RWPE1 (cell line): ENCODE measurements around the gene CKAP5.
A peak's percentile ranks its signal among the peaks of the same experiment; 100 is the strongest.
"Not testable (repeated sequence)": the region's sequence is repeated elsewhere in the genome, so short reads cannot be mapped to it uniquely, and the experiment has no call there.

ENCODE experiments used
- CTCF ChIA-PET: fragments of 350-600 bp; sonication (Branson Sonifier 250); formaldehyde crosslinking; extraction: SDS; loops from one replicate; lab custom pipeline; 2021; lab: Yijun Ruan, JAX
- POLR2A ChIA-PET: fragments of 400-600 bp; formaldehyde crosslinking; extraction: SDS; loops from one replicate; lab custom pipeline; 2020; ENCODE audit warnings: antibody characterized with exemption; ENCODE audit not compliant: low non-redundant PET; lab: Yijun Ruan, JAX
- DNase-seq: peaks from one replicate; pipeline ENCODE4 v3.0.0; 2012; ENCODE audit warnings: low spot score
- H3K27ac ChIP-seq: fragments of 450-650 bp; 2 replicates; pipeline ENCODE4 v1.5.1; 2017
- TF ChIP-seq, protein P1 (sequence below): fragments of 450-650 bp; conservative IDR thresholded peaks from 2 replicates; pipeline ENCODE4 v1.5.1; 2017; ENCODE audit warnings: low read depth, mild to moderate bottlenecking

Gene CKAP5

DNA sequence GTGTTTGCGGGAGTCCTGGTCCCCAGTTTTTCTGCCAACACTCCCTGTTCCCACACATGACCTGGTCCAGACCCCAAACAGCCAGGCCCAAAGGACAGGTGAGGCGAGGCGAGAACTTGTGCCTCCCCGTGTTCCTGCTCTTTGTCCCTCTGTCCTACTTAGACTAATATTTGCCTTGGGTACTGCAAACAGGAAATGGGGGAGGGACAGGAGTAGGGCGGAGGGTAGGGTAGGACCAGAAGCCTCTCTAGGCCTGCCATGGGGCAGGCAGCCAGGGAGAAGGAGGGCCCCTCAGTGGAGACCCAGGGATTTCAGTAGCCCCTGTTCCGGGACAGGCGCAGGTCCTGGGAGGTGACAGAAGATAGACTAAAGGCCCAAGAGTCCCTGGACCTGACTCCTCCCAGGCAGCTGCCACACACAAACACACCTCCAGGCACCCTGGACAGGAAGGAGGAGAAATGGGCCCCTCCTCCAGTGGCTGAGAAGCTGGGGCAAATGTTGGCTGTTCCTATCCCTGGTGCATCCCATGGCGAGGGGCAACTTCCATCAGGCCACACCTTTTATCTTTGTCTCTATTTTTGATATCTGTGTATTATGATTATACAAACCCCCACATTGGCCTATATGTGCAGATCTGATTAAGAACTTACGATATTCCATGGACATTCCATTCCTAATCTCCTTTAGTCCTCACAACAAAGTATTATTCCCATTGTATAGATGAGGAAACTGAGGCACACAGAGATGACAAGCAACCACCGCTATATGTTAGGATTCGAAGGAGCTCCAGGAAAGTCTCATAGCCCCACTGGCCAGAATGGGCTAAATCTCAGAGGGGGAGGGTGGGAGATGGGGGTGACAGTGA, 127.7 kb downstream of the CKAP5 start:
- CTCF ChIA-PET = interaction anchor here (0.7 kb wide), 1 partner anchor 26 kb away, joined by 4 read pairs; no protein-coding TSS in a partner anchor
- POLR2A ChIA-PET = interaction anchor here (0.6 kb wide), 1 partner anchor 475 kb away, joined by 3 read pairs; no protein-coding TSS in a partner anchor
- DNase-seq = no peak
- TF ChIP-seq, protein P1, sequence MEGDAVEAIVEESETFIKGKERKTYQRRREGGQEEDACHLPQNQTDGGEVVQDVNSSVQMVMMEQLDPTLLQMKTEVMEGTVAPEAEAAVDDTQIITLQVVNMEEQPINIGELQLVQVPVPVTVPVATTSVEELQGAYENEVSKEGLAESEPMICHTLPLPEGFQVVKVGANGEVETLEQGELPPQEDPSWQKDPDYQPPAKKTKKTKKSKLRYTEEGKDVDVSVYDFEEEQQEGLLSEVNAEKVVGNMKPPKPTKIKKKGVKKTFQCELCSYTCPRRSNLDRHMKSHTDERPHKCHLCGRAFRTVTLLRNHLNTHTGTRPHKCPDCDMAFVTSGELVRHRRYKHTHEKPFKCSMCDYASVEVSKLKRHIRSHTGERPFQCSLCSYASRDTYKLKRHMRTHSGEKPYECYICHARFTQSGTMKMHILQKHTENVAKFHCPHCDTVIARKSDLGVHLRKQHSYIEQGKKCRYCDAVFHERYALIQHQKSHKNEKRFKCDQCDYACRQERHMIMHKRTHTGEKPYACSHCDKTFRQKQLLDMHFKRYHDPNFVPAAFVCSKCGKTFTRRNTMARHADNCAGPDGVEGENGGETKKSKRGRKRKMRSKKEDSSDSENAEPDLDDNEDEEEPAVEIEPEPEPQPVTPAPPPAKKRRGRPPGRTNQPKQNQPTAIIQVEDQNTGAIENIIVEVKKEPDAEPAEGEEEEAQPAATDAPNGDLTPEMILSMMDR = no peak
- peak overlapping the region; percentile 37 for H3K27ac ChIP-seq

DNA sequence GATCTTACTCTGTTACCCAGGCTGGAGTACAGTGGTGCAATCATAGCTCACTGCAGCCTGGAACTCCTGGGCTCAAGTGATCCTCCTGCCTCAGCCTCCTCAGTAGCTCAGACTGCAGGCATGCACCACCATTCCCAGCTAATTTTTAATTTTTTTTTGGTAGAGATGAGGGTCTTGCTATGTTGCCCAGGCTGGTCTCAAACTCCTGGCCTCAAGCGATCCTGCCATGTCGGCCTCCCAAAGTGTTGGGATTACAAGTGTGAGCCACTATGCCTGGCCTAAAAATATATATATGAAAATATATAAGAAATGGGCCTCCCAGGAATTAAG, 128.3 kb downstream of the CKAP5 start:
- POLR2A ChIA-PET, CTCF ChIA-PET, DNase-seq: not testable (repeated sequence)
- H3K27ac ChIP-seq = peak overlapping the region; percentile 37

DNA sequence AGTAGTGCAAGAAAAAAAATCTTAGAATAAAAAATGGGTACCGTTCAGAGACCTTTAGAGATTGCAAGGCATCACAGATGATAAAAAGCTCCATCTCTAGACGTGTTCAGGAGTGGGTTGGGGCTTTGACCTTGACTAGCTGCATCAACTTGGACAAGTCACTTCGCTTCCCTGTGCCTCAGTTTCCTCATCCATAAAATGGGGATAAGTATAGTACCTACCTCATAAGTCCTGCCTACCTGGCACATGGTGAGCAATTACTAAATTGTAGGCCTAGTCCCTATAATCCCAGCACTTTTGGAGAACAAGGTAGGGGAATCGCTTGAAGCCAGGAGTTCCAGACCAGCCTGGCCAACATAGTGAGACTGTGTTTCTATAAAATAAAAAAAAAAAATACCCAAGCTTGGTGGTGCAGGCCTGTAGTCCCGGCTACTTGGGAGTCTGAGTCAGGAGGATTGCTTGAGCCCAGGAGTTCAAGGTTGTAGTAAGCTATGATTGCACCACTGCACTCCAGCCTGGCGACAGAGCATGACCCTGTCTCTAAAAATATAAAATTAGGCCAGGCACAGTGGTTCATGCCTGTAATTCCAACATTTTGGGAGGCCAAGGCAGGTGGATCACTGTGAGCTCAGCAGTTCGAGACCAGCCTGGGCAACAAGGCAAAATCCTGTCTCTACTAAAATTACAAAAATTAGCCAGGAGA, 133.1 kb downstream of the CKAP5 start:
- H3K27ac ChIP-seq = peak overlapping the region; percentile 75; the same call in 1 of the 2 replicates
- TF ChIP-seq, protein P1 = no peak
- ChIA-PET POLR2A (no interaction called here), CTCF (interaction anchor here (0.6 to 0.7 kb wide), 3 partner anchors 153 to 795 kb away, joined by 3 to 9 read pairs (median 3); no protein-coding TSS in a partner anchor)
- no peak for DNase-seq

DNA sequence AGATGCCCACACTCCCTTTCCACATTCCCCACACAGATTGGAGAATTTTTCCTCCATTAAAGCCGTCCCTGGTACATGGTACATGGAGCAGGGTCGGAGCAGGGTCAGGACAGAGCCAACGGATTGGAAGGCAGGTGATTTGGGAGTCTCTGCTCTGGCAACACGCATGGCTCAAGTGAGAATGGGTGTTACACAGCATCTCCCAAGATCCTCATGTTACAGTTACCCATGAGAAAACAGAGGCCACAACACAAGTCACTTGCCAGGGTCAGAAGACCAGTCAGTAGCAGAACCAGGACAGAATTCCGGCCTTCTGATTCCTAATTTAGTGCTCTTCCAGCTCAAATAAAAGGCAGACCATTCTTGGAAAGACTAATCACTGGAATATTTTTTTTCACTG, 134.8 kb downstream of the CKAP5 start:
- POLR2A ChIA-PET = no interaction called here
- H3K27ac ChIP-seq = peak overlapping the region; percentile 82
- no peak for DNase-seq
- TF ChIP-seq, protein P1 = no peak
- CTCF ChIA-PET = interaction anchor here (0.6 kb wide), 1 partner anchor 36 kb away, joined by 3 read pairs; no protein-coding TSS in a partner anchor

DNA sequence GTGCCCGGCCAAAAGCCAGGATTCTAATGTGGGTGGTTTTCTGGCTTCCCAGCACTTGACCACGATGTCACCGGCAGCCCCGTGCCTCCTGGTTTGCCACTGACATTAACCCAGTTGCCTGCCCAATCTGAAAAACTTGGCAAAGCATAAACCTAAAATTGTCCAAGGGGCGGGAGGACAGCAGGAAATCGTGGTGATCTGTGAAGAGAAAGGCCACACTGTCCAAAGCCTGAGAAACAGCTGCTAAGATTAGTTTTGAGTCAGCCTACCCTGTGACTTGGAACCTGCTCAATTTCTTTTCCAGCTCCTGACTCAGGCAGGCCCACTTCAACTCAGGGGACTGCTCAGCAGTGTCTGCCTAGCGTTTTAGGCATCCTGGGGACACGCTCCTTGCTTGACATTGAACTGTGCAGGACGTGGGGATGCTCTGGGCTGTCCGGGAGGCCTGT, 135.2 kb downstream of the CKAP5 start:
- TF ChIP-seq, protein P1 = no peak
- H3K27ac ChIP-seq = peak overlapping the region; percentile 82
- ChIA-PET CTCF (interaction anchor here (0.6 kb wide), 1 partner anchor 35 kb away, joined by 3 read pairs; no protein-coding TSS in a partner anchor), POLR2A (no interaction called here)
- no peak for DNase-seq

DNA sequence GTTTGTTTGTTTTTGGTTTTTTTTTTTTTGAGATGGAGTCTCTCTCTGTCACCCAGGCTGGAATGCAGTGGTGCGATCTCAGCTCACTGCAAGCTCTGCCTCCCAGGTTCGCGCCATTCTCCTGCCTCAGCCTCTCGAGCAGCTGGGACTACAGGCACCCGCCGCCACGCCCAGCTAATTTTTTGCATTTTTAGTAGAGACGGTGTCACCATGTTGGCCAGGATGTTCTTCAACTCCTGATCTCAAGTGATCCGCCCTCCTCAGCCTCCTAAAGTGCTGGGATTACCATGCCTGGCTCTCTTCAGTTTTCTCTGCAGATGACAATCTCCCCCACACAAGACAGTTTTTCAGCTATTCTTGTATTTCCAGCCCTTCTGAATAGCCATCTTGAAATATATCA, 136.7 kb downstream of the CKAP5 start:
- POLR2A ChIA-PET = interaction anchor here (0.5 kb wide), 1 partner anchor 505 kb away, joined by 3 read pairs; no protein-coding TSS in a partner anchor
- DNase-seq = not testable (repeated sequence)
- H3K27ac ChIP-seq = peak overlapping the region; percentile 32
- CTCF ChIA-PET = interaction anchor here (0.6 kb wide), 1 partner anchor 556 kb away, joined by 3 read pairs; no protein-coding TSS in a partner anchor

DNA sequence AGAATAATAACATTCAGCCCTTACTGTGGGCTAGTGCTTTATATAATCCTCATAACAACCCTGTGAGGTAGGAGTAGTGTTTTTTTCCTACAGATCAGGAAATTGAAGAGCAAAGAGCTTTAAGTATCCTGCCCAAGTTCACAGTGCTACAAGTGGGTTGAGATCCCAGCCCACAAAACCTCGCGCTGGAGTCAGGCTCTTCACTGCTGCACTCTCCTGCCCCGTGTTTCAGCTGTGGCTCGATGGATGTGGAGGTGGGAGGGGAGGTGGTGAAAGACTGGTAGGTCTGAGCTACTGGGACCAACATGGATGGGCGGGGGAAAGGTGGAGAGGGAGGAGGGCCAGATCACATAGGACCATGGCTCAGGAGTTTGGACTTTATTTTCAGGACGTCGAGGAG, 139.2 kb downstream of the CKAP5 start:
- DNase-seq = no peak
- TF ChIP-seq, protein P1 = no peak
- no peak overlapping the region for H3K27ac ChIP-seq
- ChIA-PET CTCF (no interaction called here), POLR2A (no interaction called here)
